Measurements from ENCODE around the gene TAC4. TPM values are rescaled to one million over a fixed set of nuclear protein-coding genes. Genes with fewer than 3 reads are reported as not detected.

The TAC4 gene, protein sequence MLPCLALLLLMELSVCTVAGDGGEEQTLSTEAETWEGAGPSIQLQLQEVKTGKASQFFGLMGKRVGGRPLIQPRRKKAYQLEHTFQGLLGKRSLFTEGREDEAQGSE
- not detected for total RNA-seq
- long read RNA-seq, partial matches to known transcripts: 0 of 1 reads
- long read RNA-seq, other reads (novel, unspliced or antisense): 1 of 1 reads

DNA sequence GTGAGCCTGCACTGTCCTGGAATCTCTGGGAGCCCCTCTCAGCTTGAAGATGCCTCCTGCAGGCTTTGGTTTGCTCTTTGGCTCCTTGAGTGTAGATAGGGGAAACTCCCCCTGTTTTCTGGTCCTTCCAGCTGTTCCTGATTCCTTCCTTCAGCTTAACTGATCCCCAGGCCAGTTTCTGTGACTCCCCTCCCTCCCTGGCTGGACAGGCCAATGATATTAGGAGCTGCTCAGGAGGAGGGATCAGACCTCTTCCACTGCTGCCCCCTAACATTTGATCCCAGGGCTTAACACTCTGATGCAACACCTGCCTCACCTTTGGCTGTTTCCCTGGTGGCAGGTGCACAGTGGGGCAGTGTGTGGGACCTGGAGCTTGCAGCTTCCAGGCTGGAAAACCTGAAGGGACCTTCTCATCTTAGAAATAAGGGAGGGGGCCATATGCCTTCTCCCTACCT is at the start of gene TAC4:
Gene TAC4 (minus strand): TSS at position 51 of the 455 bp plus-strand sequence. CDS start 52 bp downstream, outside the sequence.
- intact Hi-C loops (cut with micrococcal nuclease): loop anchor here (10.0 kb wide), 1 partner anchor 143 kb away; the partner anchor contains the start of gene SLC35B1
- no peak for DNase-seq
- no peak for ATAC-seq

DNA sequence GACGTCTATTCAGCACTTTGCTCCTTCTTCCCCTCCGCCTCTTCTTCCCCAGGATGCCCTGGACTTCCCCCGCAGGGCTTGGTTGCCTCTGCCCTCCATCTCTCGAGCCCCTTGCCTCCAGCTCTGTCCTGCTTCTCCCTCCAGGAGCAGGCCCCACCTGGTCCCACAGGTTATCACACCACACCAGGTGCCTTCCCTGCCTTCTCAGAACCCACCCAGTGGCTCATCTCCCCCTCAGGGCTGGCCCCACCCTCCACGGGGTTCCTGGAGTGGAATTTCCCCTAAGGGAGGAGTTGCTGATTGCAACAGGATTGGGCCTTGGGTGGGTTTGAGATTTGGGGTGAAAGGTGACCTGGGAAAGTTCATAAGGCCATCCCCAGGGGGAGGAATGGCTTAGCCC is 49.0 kb upstream of the TAC4 start:
- DNase-seq: no peak
- no peak for ATAC-seq
- intact Hi-C loops (cut with micrococcal nuclease): no loop called here

DNA sequence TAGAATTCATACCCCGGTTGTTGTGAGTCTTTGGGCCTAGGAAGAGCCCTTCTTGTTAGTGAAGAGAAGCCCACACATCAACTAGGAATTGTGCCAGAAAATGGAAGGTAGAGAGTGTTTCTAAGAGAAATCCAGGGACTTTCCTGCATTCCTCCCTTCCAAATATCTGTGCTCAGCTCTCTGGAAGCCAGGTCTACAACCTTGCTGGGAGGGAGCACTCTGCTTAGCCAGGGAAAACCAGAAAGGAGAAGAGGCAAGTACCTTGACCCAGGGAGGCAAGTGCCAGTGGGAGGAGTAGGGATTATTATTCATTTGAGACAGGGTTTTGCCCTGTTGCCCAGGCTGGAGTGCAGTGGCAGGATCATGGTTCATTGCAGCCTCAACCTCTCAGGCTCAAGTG is 48.4 kb upstream of the TAC4 start:
- DNase-seq (no peak), ATAC-seq (no peak)
- intact Hi-C loops (cut with micrococcal nuclease): no loop called here

DNA sequence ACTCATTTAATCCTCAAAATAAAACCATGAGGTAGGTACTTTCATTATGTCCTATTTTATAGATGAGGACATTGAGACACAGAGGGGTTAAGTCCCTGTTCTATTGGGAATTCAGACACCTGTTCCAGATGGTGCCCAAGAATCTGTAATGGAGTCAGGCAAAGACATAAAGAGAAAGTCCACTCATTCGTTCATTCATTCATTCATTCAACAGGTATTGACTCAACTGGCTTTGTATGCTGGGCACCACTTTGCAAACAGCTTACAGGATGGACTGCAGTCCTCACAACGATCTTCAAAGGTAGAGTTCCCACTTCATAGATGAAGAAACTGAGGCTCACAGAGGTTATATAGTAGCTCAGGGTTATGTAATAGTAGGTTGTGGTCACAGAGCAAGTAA is 47.9 kb upstream of the TAC4 start:
- DNase-seq: no peak
- no peak for ATAC-seq
- intact Hi-C loops (cut with micrococcal nuclease): no loop called here

DNA sequence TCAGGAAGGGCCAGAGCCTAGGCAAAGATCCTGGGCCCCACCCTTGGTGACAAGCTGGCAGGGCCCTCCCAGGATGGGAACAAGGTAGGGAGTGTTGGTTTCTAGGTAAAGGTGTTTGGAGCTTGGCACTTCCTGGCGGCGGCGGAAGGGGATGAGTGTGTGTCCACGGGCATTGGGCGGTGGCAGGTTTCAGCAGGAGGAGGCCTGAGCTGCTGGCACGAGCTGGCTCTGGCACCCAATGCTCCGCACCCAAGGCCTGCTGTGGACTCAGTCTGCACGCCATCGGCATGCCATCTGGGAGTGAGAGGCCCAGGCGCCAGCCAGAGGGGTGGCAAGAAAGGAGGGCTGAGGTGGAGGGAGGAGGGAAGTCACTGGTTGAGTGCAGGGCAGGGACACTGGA is 46.9 kb upstream of the TAC4 start:
- DNase-seq (no peak), ATAC-seq (no peak)
- intact Hi-C loops (cut with micrococcal nuclease): no loop called here

DNA sequence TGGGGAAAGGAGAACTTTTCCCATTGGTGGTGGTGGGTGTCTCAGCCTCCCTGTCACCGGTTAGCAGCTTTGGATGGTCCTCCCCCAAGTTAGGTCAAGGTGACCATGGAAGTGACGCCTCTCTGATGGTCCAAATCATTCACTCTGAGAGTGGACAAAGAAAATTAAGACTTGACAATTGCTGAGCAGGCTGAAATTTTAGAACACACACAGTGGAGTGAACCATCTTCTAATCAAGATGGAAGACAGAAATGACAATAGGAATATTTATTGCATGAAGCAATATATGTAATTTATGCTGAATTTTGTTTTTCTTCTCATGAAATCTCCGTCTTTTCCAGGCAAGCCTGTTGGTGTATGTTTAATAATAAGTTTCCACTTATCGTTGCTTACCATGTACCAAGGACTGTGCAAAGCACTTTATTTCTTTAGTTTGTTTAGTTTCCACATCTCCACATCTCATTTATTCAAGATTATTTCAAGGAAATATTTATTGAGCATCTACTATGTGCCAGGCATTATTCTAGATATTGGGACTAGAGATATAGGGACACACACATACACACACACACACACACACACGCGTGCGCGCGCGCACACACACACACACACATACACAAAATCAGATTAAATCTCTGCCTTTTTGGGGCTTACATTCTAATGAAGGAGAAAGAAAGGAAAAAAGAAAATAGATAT is 44.0 kb upstream of the TAC4 start:
- intact Hi-C loops (cut with micrococcal nuclease): no loop called here
- no peak for ATAC-seq

DNA sequence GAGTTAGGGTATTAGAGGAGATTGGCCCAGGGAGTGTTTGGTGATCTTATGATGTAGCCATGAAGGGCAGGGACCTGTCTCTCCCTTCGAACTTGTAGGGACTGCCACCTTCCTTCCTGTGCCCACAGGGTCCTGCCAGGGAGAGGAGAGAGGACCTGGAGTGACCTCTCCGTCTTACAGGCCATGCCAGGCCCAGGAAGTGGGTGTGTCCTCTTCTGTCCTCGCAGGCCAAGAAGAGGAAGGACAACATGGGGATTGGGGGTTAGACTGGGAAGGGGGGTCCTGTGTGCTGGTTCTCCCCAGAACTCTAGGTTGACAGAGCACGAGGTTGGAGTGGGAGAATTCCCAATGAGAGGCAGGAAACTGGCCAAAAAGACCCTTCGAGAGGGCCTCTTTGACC is 43.4 kb upstream of the TAC4 start:
- ATAC-seq (no peak), DNase-seq (no peak)
- intact Hi-C loops (cut with micrococcal nuclease): no loop called here

More for the DNA sequence above, 44.0 kb upstream of the TAC4 start:
- DNase-seq: no peak

DNA sequence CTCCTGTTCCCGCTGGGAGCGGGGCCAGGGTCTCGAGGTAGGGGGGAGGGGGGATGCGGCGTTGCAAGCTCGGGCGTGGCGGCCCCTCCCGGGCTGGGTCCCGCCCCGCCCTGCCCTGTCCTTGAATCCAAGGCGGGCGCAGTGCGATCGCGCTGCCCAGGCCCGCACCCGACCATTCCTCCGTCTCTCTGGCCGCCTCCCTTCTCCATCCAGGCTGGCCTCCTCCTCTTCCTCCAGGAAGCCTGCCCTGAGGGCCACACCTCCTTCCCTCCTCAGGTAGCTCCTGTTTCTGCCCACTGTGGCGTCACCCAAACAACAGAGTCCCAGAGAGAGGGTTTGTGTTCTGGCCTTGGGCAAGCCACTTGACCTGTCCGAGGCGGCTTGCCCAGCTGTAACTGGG is 43.0 kb upstream of the TAC4 start:
- intact Hi-C loops (cut with micrococcal nuclease): no loop called here
- DNase-seq (no peak), ATAC-seq (no peak)

DNA sequence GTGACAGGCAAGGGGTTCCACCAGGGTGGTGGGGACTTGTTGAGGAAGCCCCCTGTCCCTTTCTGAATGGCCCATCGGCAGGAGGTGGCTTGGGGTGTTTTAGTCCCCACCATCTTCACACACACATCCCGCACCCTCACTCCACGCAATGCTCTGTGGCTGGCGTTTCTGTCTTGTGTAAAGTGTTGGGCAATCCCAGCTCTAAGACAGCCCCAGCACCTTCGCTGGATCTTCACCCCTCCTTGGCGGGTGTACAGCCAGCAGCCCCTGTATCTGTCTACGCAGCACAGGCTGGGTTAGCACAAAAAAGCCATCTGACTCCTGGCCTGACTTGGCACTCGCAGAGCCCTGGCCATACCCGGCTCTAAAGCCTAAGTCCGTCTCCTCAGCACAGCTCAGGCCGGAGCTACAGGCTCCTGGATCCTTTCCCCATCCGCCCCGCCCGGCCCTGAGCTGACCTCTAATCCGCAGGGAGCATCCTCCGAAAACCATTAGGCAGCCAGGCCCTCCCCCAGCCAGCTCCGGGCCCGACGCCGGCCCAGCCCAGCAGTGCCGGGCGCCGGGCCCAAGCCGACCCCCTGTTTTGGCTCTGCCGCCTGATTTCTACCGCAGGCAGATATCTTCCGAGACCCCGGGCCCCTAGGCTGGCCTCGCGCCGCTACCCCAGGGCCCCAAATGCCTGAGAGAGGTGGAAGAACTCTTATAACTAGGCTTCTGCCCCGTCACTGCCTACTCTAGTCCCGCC is 42.4 kb upstream of the TAC4 start:
- ATAC-seq: peak; percentile 81
- intact Hi-C loops (cut with micrococcal nuclease): no loop called here
- peak; percentile 50 for DNase-seq

DNA sequence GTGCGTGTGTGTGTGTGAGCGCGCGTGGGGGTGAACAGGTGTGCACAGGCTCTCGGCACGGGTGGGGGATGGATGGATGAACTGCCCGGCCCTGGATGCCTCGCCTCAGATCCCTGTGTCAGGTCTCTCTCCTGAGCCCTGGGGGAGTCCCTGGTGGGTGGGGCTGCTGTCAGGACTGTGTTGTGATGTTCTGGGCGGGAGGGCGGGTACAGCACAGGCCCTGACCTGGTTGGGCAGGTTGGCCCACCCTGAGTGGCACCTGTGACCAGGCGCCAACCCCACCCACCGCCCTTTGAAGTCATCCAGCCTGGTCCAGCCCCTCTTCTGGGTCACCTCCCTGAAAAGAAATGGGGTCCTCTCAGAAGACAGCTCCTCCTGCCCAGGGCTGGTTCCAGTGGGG is 41.6 kb upstream of the TAC4 start:
- DNase-seq (no peak), ATAC-seq (no peak)
- intact Hi-C loops (cut with micrococcal nuclease): no loop called here

DNA sequence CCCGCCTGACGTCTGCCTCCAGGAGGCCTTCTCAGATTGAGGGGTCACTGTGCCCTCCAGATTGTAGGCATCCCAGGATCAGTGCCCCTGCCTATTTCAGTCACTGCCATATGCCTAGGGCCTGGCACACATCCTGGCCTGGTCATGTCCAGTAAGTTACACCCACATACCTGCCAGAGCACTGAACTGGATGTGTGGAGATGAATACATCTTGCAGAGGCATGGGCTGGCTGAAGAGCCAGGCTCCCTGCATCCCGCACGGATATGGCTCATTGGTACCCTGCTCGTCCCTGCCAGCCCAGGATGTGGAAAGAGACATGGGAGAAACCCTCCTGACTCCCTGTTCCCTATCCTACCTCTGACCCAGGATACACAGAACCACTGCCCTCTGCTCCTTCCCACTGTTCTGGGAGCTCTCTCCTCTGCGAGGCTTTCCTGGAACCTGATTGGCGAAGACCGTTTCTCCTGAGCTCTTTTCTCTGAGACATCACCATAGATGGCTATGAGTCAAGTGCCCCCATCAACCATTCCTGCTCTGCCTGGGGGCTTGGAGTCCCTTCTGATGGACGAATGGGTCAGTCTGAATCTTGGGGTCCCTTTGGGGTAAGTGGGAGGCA is 40.0 kb upstream of the TAC4 start:
- DNase-seq: no peak
- intact Hi-C loops (cut with micrococcal nuclease): no loop called here
- ATAC-seq: no peak

DNA sequence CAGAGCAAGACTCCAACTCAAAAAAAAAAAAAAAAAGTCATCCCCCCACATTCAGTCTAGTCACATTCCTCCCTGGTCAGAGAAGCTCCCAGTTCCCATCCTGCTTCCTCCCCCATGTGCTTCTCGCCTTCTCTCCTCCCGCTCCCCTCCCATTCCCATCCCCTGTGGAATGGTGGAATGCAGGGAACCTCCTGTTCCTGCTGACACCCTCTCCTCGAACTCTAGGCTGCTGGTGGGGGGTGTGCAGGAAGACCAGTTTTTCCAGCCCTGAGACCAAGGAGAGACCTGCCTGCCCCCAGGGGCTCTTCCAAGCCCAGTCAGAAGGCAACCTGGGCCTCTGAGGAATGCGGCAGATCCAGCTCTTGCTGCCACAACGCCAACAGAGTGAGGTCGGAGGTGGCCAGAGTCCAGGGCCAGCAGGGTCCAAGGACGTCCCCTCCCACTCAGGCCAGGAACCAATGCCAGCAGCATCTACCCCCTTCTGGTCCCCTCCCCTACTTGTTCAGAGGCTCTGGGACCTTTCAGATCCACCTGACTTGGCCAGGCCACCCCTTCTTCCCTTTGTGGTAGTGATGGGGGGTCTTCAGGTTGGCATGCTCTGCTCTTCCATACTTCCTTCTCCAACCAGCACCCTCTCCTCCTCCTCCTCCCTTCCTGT is 39.3 kb upstream of the TAC4 start:
- ATAC-seq: no peak
- intact Hi-C loops (cut with micrococcal nuclease): no loop called here

DNA sequence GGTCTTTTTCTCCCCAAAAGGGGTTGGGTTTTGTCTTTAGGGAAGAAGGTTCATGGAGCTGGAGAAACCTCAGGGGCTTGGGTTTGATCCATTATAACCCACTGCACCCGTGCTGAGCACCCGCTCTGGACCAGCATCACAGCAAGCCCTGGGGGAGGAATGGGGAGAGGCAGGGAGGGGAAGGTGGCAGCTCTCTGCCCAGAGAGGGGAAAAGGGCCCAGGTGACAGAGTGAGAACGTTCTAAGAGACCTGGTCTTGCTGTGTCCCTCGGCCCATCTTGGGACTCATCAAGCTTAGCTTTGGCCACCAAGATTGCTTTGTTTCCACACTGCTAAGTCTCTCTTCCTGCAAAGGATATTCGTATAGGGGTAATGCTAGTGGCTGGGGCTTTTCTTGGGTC is 38.2 kb upstream of the TAC4 start:
- DNase-seq: no peak
- intact Hi-C loops (cut with micrococcal nuclease): no loop called here
- ATAC-seq: no peak

More for the DNA sequence above, 39.3 kb upstream of the TAC4 start:
- no peak for DNase-seq

DNA sequence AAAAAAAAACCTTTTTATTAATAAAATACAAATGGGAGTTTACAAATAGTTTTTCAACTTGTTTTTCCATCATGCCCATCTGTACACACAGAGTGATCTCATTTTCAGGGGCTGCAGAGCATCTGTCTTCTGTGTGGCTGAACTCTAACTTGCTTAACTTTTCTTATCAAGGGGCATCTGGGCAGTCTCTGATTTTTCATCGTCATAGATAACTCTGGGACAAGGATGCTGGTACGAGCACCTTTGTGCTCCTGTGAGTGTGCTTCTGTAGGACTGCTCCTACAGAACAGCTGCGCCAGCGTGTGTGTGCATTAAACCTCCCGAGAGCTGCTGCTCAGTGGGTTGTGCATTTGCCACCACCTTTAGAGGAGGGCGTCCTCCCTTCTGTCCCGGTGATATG is 34.6 kb upstream of the TAC4 start:
- intact Hi-C loops (cut with micrococcal nuclease): no loop called here
- no peak for ATAC-seq
- DNase-seq: no peak

DNA sequence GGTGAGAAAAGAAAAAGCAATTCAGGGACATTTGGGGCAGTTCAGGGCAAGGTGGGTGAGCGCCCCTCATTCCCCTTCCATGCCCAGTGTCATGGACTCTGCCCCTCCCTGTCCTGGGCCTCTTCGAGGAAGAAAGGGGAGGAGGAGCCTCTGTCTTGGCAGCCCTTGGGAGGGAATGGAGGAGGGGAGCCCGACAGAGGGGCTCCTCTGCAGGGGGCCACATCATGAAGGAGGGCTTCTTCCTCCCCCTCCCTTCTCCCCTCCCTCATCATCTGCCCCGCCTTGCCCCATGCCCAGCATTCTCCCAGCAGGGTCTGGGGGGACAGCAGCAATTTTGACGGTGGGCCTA is 33.2 kb upstream of the TAC4 start:
- intact Hi-C loops (cut with micrococcal nuclease): no loop called here
- DNase-seq (no peak), ATAC-seq (no peak)

DNA sequence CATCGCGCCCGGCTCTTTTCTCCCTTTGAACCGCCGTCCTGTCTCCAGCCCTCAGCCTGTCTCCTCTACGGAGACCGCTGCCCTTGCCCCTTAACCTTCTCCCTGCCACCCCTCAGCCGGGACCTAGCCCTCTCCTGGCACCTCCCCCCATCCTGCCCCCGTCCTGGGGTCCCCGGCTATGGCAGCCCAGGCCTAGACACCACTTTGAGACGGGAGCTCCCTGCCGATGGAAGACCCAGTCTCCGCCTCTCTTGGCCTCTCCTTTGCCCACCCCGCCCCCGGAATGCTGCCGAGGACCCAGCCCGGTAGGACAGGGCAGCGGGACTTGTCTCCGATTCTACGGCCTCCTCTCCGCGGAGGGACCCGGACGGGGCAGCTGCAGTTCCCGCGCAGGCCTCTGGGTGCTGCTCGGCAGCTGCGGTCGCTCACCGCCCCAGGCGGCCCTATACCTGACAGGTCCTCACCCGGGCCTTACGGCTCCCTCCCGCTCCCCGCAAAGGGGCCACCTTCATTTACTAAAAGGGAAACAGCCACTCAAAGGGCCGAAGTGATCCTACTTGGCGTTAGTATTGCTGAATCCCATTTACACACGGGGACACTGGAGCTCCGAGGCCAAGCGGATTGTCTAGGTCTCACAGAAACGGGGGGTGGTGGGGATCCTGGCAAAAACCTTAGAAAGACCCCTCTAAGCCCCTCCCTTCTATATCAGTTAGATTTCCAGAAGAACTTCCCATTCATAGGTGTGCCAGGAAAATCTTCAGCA is 32.6 kb upstream of the TAC4 start:
- ATAC-seq: peak; percentile 95
- intact Hi-C loops (cut with micrococcal nuclease): no loop called here
- DNase-seq: peak; percentile 82

DNA sequence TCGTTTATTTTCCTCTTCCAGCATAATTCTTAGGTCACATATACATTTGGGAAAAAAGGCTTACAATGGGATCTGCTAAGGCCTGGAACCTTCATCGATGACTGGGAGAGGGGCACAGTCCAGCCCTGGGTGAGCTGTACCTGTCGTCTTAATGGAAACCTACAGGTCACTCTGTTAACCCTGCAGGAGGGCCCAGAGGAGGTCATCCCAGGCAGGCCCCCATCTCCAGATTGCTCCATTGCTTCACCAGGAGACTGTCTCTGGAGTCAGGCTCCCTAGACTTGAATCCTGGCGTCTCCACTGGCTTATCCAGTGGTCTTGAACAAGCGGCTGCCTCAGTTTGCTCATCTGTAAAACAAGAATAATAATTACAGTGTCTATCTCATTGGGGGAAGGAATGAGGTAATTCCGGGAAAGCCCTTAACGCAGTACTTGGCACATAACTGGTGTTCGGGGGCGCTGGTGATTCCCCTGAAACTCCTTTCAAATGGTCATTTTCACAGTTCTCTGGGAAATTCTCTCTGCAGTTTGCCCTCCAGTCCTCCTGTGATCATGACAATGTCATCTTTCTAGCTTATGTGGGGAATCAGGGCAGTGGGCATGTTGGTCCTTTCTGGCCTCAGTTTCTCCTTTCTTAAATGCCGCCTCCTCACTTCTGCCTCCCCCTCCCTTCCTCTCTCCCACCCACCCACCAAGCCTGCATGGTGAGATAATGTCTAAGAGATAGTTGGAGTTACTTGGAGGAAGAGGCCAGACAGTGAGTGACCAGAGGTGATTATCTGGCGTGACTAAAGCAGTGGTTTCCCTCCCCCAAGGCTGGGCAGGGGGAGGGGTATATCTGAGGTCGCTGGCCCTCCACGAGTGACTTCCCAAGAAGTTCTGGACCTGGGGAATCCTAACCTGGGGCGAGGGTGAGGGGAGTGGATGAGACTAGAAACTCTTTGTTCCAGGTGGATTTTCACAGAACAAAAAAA is 31.3 kb upstream of the TAC4 start:
- ATAC-seq: no peak
- no peak for DNase-seq
- intact Hi-C loops (cut with micrococcal nuclease): loop anchor here (5.0 kb wide), 1 partner anchor 118 kb away; the partner anchor contains the start of gene DLX3

DNA sequence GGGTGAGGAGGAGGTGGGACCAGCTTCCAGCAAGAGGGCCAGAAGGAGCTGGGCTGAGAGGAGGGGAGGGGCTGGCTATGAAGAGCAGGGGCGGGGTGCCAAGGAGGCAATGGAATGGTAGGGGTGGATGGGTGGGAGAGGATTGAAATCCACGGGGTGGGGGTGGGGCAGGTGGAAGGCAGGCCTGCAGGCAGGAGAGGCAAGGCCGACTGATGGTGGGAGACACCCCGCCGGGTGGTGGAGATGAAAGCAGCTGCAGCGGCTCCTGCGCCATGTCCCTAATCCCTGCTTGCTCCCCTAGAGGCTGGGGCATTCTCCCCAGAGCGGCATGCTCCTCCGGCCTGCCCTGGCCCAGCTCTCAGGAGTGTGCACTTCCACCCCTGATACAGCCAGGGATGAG is 27.8 kb upstream of the TAC4 start:
- intact Hi-C loops (cut with micrococcal nuclease): loop anchor here (5.0 kb wide), 1 partner anchor 122 kb away; the partner anchor contains the start of gene DLX3
- ATAC-seq (no peak), DNase-seq (no peak)

All from left ventricle myocardium superior (tissue), 1 donor.